K562 (cell line): ENCODE measurements around the gene ATAD2B. TPM values are rescaled to one million over a fixed set of nuclear protein-coding genes. Genes with fewer than 3 reads are reported as not detected.

Source experiments
- CREB3L1 ChIP-seq: fragments of 450-650 bp; IDR thresholded peaks from 2 replicates; pipeline ENCODE4 v1.6.1; 2014; ENCODE audit warnings: low read depth, mild to moderate bottlenecking, moderate library complexity, borderline replicate concordance
- ESRRA ChIP-seq: fragments of 450-650 bp; IDR thresholded peaks from 2 replicates; pipeline ENCODE4 v1.6.1; 2014; ENCODE audit warnings: low read depth, mild to moderate bottlenecking, moderate library complexity, borderline replicate concordance
- MTA2 ChIP-seq: fragments of 450-650 bp; IDR thresholded peaks from 2 replicates; pipeline ENCODE4 v1.6.1; 2016; ENCODE audit warnings: low read depth
- RAD51 ChIP-seq: fragments of 450-650 bp; IDR thresholded peaks from 2 replicates; pipeline ENCODE4 v1.7.1; 2016; ENCODE audit warnings: low read depth, mild to moderate bottlenecking, borderline replicate concordance
- STAG1 ChIP-seq: sonication (generic); formaldehyde crosslinking; IDR thresholded peaks from 2 replicates; pipeline ENCODE4 v1.5.0; 2020; ENCODE audit warnings: missing genetic modification reagents, borderline replicate concordance
- TCF7L2 ChIP-seq: fragments of 150-350 bp; IDR thresholded peaks from 2 replicates; pipeline ENCODE4 v1.6.1; 2016; ENCODE audit warnings: low read depth, mild to moderate bottlenecking, low read length, moderate library complexity
- ZFP1 ChIP-seq: fragments of 450-650 bp; formaldehyde crosslinking; IDR thresholded peaks from 2 replicates; pipeline ENCODE4 v1.4.0; 2020; ENCODE audit warnings: mild to moderate bottlenecking, mixed read lengths
- ZNF134 ChIP-seq: fragments of 250-450 bp; sonication (Bioruptor Pico); conservative IDR thresholded peaks from 2 replicates; pipeline ENCODE4 v1.4.0; 2020
- ZNF407 ChIP-seq: fragments of 450-650 bp; IDR thresholded peaks from 2 replicates; pipeline ENCODE4 v1.6.1; 2016; ENCODE audit warnings: low read depth
- polyA plus RNA-seq, 8 experiments: library from polyadenylated mRNA; depleted of rRNA in 4 of 8; stranded (reverse) in 5 of 8; unstranded in 3 of 8; fragments of >200 nt; fragmentation: Nextera tagmentation in 2 of 8; fragmentation: Illumina TruSeq in 1 of 8; extraction: Ambion mirVana in 2 of 8; extraction: Trizol in 1 of 8; gene quantifications; 2 replicates each; pipeline versions ENCODE4 v1.2.1 to v1.2.3, GENCODE V29; 2011 to 2014; ENCODE audit warnings: inconsistent platforms in 1 of 8, missing spikeins in 1 of 8
- total RNA-seq, 7 experiments: library from RNA; depleted of rRNA in 6 of 7; stranded (reverse); fragments of >200 nt in 6 of 7; fragmentation: Illumina TruSeq in 2 of 7; extraction: Trizol in 2 of 7; gene quantifications; 2 replicates each; pipeline versions ENCODE4 v1.2.1 to v1.2.3, GENCODE V29; 2011 to 2021; ENCODE audit warnings: low replicate concordance in 1 of 7

Gene ATAD2B
- total and polyA plus RNA-seq, 9 of the 15 experiments (the other 6 are each of a cell fraction or from before 2014, with no cell fraction given), result 3.2 to 21.6 (median 11.4) TPM

GRCh38 chr2:23867449-23867848, 59.5 kb downstream of the ATAD2B start (continued):
- TF ChIP-seq ZNF407 (no peak), CREB3L1 (no peak), ZFP1 (CRISPR knock-in tag) (no peak), TCF7L2 (no peak), RAD51 (no peak), ZNF134 (CRISPR knock-in tag) (no peak), MTA2 (no peak), ESRRA (no peak), STAG1 (no peak)
